HG03571 (cell line): Measurements from ENCODE around the gene EED.

Experiments
- ATAC-seq: cut with Tn5 transposase; IDR thresholded peaks from one replicate; pipeline ENCODE4 v1.9.1; 2021; ENCODE audit not compliant: unreplicated experiment

Gene EED

GRCh38 chr11:86244522-86245368 is at the start of gene EED:
Gene EED, plus strand, starts transcription at chr11:86244753. Its CDS starts 477 bp downstream, at chr11:86245230.
- ATAC-seq, result peak; percentile 56

- no peak for ATAC-seq
These were observed 49.6 kb upstream of the EED start for GRCh38 chr11:86194998-86195397.

- no peak for ATAC-seq
These were observed 48.4 kb upstream of the EED start for GRCh38 chr11:86196085-86196696.

- ATAC-seq, result no peak
These were observed 47.6 kb upstream of the EED start for GRCh38 chr11:86196913-86197312.

- no peak for ATAC-seq
These were observed 47.1 kb upstream of the EED start for GRCh38 chr11:86197448-86197847.

- ATAC-seq, result no peak
These were observed 46.4 kb upstream of the EED start for GRCh38 chr11:86198139-86198538.

GRCh38 chr11:86199354-86199753 is 45.2 kb upstream of the EED start:
- ATAC-seq, result no peak

- ATAC-seq, result no peak
These were observed 43.1 kb upstream of the EED start for GRCh38 chr11:86201371-86201884.

- ATAC-seq, result peak; percentile 39
These were observed 42.6 kb upstream of the EED start for GRCh38 chr11:86202013-86202336.

- no peak for ATAC-seq
These were observed 40.2 kb upstream of the EED start for GRCh38 chr11:86204356-86204755.

- ATAC-seq, result no peak
These were observed 38.9 kb upstream of the EED start for GRCh38 chr11:86205421-86206336.

GRCh38 chr11:86206337-86206695 is 38.2 kb upstream of the EED start:
- ATAC-seq, result no peak

- ATAC-seq, result no peak
These were observed 37.1 kb upstream of the EED start for GRCh38 chr11:86207413-86207812.

GRCh38 chr11:86208572-86208971 is 36.0 kb upstream of the EED start:
- ATAC-seq, result no peak

- no peak for ATAC-seq
These were observed 34.5 kb upstream of the EED start for GRCh38 chr11:86209806-86210657.

- ATAC-seq, result no peak
These were observed 33.7 kb upstream of the EED start for GRCh38 chr11:86210898-86211297.

GRCh38 chr11:86211619-86212018 is 32.9 kb upstream of the EED start:
- no peak for ATAC-seq

- no peak for ATAC-seq
These were observed 32.4 kb upstream of the EED start for GRCh38 chr11:86212019-86212611.

- peak; percentile 48 for ATAC-seq
These were observed 29.8 kb upstream of the EED start for GRCh38 chr11:86214710-86215109.
